Right lobe of liver (tissue), 4 donors: ENCODE results near the gene COQ6.

Experiments used
- POLR2A ChIP-seq: fragments of 450-650 bp; IDR thresholded peaks from one replicate; pipeline ENCODE4 v1.6.1; 2017; ENCODE audit warnings: antibody characterized with exemption, mild to moderate bottlenecking
- TF ChIP-seq, protein P1 (sequence below), 4 donors: fragments of 200-600 bp in 3 of 4; fragments of 450-650 bp in 1 of 4; IDR thresholded peaks; one replicate each; pipeline versions ENCODE4 v1.5.1 to v1.8.0; 2016 to 2022; ENCODE audit warnings: antibody characterized with exemption in 4 of 4, mild to moderate bottlenecking in 2 of 4
- donor health status: DM: no; HTN: no; CAD: no.
- donor health status: DM: no; HTN: no; CAD: no.
- donor health status: DM: no; HTN: yes; CAD: no.

DNA sequence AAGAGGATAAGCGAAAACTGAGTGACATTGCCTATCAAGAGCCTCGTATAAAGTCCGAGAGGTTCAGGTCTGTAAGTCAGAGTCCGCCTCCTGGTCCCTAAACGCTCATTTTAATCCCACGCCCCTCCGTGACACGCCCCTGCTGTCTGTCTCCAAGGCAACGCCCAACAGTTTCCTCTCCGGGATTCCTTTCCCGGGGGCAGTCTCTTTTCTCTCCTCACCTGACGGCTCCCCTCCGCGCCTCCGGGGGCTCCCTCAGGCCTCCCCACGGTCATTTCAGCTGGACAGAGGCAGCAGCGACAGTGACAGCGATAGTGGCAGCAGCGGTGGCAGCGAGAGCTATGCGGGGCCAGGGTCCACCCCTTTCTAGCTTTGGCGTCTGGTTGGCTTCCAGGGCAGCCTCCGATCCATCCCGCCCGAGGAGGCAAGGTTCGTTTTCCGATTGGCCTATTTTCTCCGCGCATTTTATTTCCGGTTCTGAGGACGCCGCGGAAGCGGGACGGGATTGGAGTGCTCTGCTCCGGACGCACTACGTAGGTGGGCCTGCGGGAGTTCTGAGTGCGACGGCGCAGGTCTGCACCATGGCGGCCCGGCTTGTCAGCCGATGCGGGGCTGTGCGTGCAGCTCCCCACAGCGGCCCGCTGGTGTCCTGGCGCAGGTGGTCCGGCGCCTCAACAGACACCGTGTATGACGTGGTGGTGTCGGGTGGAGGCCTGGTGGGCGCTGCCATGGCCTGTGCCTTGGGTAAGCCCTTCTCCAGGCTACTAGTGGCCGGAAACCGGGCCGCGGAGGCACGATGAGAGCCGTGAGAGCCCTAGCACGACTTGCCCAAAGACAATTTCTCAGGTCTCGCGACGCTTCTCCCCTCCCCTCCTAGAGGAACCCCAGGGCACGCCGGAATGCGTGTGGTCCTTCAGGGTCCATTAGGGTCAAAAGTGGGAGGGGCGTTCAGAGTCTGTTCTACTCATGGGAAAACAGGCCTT lies at the start of gene COQ6, which contains the start of gene FAM161B:
- TF ChIP-seq, protein P1, sequence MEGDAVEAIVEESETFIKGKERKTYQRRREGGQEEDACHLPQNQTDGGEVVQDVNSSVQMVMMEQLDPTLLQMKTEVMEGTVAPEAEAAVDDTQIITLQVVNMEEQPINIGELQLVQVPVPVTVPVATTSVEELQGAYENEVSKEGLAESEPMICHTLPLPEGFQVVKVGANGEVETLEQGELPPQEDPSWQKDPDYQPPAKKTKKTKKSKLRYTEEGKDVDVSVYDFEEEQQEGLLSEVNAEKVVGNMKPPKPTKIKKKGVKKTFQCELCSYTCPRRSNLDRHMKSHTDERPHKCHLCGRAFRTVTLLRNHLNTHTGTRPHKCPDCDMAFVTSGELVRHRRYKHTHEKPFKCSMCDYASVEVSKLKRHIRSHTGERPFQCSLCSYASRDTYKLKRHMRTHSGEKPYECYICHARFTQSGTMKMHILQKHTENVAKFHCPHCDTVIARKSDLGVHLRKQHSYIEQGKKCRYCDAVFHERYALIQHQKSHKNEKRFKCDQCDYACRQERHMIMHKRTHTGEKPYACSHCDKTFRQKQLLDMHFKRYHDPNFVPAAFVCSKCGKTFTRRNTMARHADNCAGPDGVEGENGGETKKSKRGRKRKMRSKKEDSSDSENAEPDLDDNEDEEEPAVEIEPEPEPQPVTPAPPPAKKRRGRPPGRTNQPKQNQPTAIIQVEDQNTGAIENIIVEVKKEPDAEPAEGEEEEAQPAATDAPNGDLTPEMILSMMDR (IDR thresholded peaks at IDR 0.05): peak in 1 of 4 donors; percentile 11
- TF ChIP-seq POLR2A: peak; percentile 91
